Epithelial cell of prostate (primary cell): ENCODE results near the gene KRTAP5-5.

ENCODE experiments used
- DNase-seq: peaks from one replicate; pipeline ENCODE4 v3.0.0-alpha.2; 2011; ENCODE audit warnings: low read depth, low spot score
- H3K27ac ChIP-seq: fragments of 450-650 bp; 2 replicates; pipeline ENCODE4 v1.5.1; 2017; ENCODE audit warnings: mild to moderate bottlenecking

KRTAP5-5 gene

DNA sequence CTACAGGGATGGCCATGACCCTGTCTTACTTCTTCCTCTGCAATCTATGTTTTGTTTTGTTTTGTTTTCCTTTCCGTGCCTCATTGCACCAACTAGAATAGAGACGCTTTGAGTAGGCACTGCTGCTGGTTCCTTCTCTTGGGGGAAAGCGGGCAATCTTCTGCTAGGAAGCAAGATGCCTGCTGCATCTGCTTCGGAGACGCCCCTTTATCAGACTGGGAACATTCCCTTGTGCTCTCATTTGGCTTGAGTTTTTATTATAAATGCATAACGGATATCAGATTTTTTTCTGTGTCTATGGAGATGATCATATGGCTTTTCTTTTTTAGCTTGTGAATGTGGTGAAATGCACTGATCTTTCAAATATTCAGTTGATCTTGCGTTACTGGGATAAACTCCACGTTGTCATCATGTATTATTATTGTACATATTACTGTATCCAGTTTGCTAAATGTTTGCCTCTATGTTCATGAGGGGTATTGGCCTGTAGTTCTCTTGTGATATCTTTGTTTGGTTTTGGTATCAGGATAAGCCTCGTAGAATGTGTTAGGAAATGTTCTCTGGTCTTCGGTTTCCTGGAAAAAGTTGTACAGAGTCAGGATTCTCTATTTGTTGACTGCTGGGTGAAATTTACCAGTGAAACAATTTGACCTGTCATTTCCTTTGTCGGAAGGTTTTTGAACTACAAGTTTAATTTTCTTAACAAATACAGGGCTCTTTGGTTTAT is 44.0 kb downstream of the KRTAP5-5 start:
- H3K27ac ChIP-seq, result no peak overlapping the region
- no peak for DNase-seq

GRCh38 chr11:1674173-1675131 is 44.9 kb downstream of the KRTAP5-5 start:
- no peak for DNase-seq

GRCh38 chr11:1675536-1676228 is 46.1 kb downstream of the KRTAP5-5 start:
- H3K27ac ChIP-seq, result no peak overlapping the region

More at GRCh38 chr11:1674173-1675131, 44.9 kb downstream of the KRTAP5-5 start:
- no peak overlapping the region for H3K27ac ChIP-seq

DNA sequence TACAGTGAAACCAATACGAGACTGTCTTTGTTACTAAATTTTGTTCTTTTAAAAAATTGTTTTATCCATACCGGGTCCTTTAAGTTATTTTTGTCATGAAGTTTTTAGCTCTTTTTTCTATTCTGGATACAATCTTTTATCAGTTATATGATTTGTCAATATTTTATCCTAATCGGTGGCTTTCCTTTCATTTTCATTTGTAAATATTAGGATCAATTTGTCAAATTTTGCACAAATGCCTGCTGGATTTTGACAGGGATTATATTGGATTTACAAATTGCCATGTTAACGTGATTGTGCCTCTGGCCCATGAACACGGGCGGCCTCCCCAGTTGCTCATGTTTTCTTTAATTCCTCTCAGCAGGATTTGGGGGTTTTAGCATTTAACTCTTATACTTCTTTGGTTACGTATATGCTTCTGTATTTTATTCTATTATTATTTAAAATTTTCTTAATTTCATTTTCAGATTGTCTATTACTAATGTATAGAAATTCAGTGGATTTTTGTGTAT is 46.7 kb downstream of the KRTAP5-5 start:
- no peak overlapping the region for H3K27ac ChIP-seq
- no peak for DNase-seq

More at GRCh38 chr11:1675536-1676228, 46.1 kb downstream of the KRTAP5-5 start:
- DNase-seq, result no peak

- H3K27ac ChIP-seq, result no peak overlapping the region
- DNase-seq, result no peak
Measured at GRCh38 chr11:1679881-1680280, 50.3 kb downstream of the KRTAP5-5 start.
